ENCODE data around the gene NUDT1.

- TF ChIP-seq CTCF (IDR thresholded peaks at IDR 0.05 in 2 of 3, conservative IDR thresholded peaks at IDR 0.05 in 1 of 3; ENCODE audit: borderline replicate concordance in 1 of 3, insufficient read depth in 1 of 3, low read depth in 2 of 3, low read length in 2 of 3) (no peak), YY1 (IDR thresholded peaks at IDR 0.05; ENCODE audit: extremely low read depth, insufficient replicate concordance, low read depth, low read length) (no peak), POLR2A (IDR thresholded peaks at IDR 0.05; ENCODE audit: borderline replicate concordance, extremely low read depth, insufficient read depth, insufficient read length) (no peak), FOSL1 (IDR thresholded peaks at IDR 0.05; ENCODE audit: low read depth) (no peak), EZH2phosphoT487 (IDR thresholded peaks at IDR 0.05; ENCODE audit: borderline replicate concordance) (no peak), POLR2AphosphoS5 (IDR thresholded peaks at IDR 0.05; ENCODE audit: low read depth, low read length) (no peak), TCF7L2 (IDR thresholded peaks at IDR 0.05; ENCODE audit: borderline replicate concordance, extremely low read depth, insufficient read depth, insufficient read length) (no peak), MAX (IDR thresholded peaks at IDR 0.05) (no peak), REST (IDR thresholded peaks at IDR 0.05; ENCODE audit: low read depth) (no peak), EZH2 (IDR thresholded peaks at IDR 0.05) (no peak), EGR1 (IDR thresholded peaks at IDR 0.05; ENCODE audit: low read depth) (no peak), ZNF274 (IDR thresholded peaks at IDR 0.05; ENCODE audit: low read depth, low read length) (no peak), ZFX (IDR thresholded peaks at IDR 0.05) (no peak)
These were observed 40.2 kb upstream of the NUDT1 start for GRCh38 chr7:2201686-2202360.
